Peyer's patch (tissue), 4 donors: ENCODE results near the gene ARHGAP15.

Experiments
- CTCF ChIP-seq, 6 experiments: fragments of 450-650 bp in 4 of 6; fragments of 200-600 bp in 2 of 6; sonication (generic) in 1 of 6; IDR thresholded peaks; one replicate each; pipeline ENCODE4 v1.5.1; 2017 to 2019; ENCODE audit warnings: antibody characterized with exemption in 6 of 6, mild to moderate bottlenecking in 3 of 6, moderate library complexity in 1 of 6
- POLR2A ChIP-seq, 2 donors: fragments of 450-650 bp; IDR thresholded peaks; one replicate each; pipeline ENCODE4 v1.5.1; 2017; ENCODE audit warnings: antibody characterized with exemption in 2 of 2, mild to moderate bottlenecking in 2 of 2, moderate library complexity in 2 of 2

GRCh38 chr2:143594745-143595144, 465.5 kb downstream of the ARHGAP15 start:
- no peak for TF ChIP-seq POLR2A (IDR thresholded peaks at IDR 0.05)
- no peak for TF ChIP-seq CTCF (IDR thresholded peaks at IDR 0.05)
